CD4-positive, alpha-beta memory T cell (primary cell): Measurements from ENCODE around the gene SPTB. TPM values are rescaled to one million over a fixed set of nuclear protein-coding genes. Genes with fewer than 3 reads are reported as not detected.

Experiments used
- CTCF ChIA-PET: fragments of 350-600 bp; sonication (Branson Sonifier 250); formaldehyde crosslinking; loops from one replicate; lab custom pipeline; 2021; ENCODE audit warnings: inconsistent platforms; ENCODE audit not compliant: partially characterized antibody; lab: Charles Lee
- POLR2A ChIA-PET: fragments of 350-600 bp; sonication (Branson Sonifier 250); formaldehyde crosslinking; loops from one replicate; lab custom pipeline; 2021; ENCODE audit not compliant: partially characterized antibody; lab: Charles Lee
- DNase-seq, 5 donors: peaks; one replicate each; pipeline versions ENCODE4 v3.0.0 to v3.0.0-alpha.2; 2020 to 2022; ENCODE audit warnings: mixed read lengths in 1 of 5
- H3K27ac ChIP-seq: one replicate; pipeline ENCODE4 v1.7.0; 2013; ENCODE audit warnings: low read depth, low read length
- H3K27me3 ChIP-seq: 2 replicates; pipeline ENCODE4 v1.7.0; 2013; ENCODE audit warnings: mild to moderate bottlenecking, low read length, moderate library complexity; ENCODE audit not compliant: insufficient read depth
- H3K36me3 ChIP-seq: 2 replicates; pipeline ENCODE4 v1.7.0; 2013; ENCODE audit warnings: mild to moderate bottlenecking, low read length, moderate library complexity; ENCODE audit not compliant: insufficient read depth
- H3K4me1 ChIP-seq: 2 replicates; pipeline ENCODE4 v1.7.0; 2013; ENCODE audit warnings: mild to moderate bottlenecking, low read length, moderate library complexity; ENCODE audit not compliant: insufficient read depth
- H3K4me3 ChIP-seq, 2 donors: one replicate each; pipeline ENCODE4 v1.7.0; 2013; ENCODE audit warnings: low read length in 2 of 2, mild to moderate bottlenecking in 1 of 2
- H3K9me3 ChIP-seq, 2 donors: one replicate each; pipeline ENCODE4 v1.7.0; 2013; ENCODE audit warnings: low read length in 2 of 2, control low read depth in 1 of 2; ENCODE audit not compliant: control insufficient read depth in 1 of 2
- H3K27ac Mint-ChIP-seq, 7 donors: one replicate each; pipeline ENCODE4 v1.8.0; 2020 to 2021; ENCODE audit warnings: mixed read lengths in 7 of 7, mild to moderate bottlenecking in 6 of 7, inconsistent platforms in 3 of 7, moderate library complexity in 3 of 7
- H3K27me3 Mint-ChIP-seq, 2 donors: one replicate each; pipeline ENCODE4 v1.8.0; 2020 to 2021; ENCODE audit warnings: mixed read lengths in 2 of 2
- H3K36me3 Mint-ChIP-seq, 2 donors: one replicate each; pipeline ENCODE4 v1.8.0; 2020 to 2021; ENCODE audit warnings: mixed read lengths in 2 of 2, inconsistent platforms in 1 of 2, mild to moderate bottlenecking in 1 of 2
- H3K4me1 Mint-ChIP-seq, 4 donors: one replicate each; pipeline ENCODE4 v1.8.0; 2020 to 2021; ENCODE audit warnings: mixed read lengths in 4 of 4, mild to moderate bottlenecking in 1 of 4
- H3K4me3 Mint-ChIP-seq, 8 donors: one replicate each; pipeline ENCODE4 v1.8.0; 2020 to 2021; ENCODE audit warnings: mixed read lengths in 8 of 8, mild to moderate bottlenecking in 7 of 8, moderate library complexity in 6 of 8, inconsistent platforms in 3 of 8
- H3K9me3 Mint-ChIP-seq, 8 donors: one replicate each; pipeline ENCODE4 v1.8.0; 2020 to 2021; ENCODE audit warnings: mixed read lengths in 8 of 8, mild to moderate bottlenecking in 5 of 8, inconsistent platforms in 3 of 8, moderate library complexity in 1 of 8
- intact Hi-C: fragments of 100-400 bp; cut with micrococcal nuclease; formaldehyde crosslinking; loops from one replicate; pipeline ENCODE4 v1.15.1; 2023
- polyA plus RNA-seq, 2 donors: library from polyadenylated mRNA; unstranded; fragments of 300-500 nt; fragmentation: Illumina TruSeq; gene quantifications; one replicate each; pipeline ENCODE4 v1.2.3, GENCODE V29; 2021
- total RNA-seq, 2 experiments: library from RNA; stranded (reverse); gene quantifications; one replicate each; pipeline ENCODE4 v1.2.3, GENCODE V29; 2021

SPTB gene
- total and polyA plus RNA-seq, 4 experiments from 2014 or later: 0.03 to 0.37 (median 0.09) TPM; not detected in 1

DNA sequence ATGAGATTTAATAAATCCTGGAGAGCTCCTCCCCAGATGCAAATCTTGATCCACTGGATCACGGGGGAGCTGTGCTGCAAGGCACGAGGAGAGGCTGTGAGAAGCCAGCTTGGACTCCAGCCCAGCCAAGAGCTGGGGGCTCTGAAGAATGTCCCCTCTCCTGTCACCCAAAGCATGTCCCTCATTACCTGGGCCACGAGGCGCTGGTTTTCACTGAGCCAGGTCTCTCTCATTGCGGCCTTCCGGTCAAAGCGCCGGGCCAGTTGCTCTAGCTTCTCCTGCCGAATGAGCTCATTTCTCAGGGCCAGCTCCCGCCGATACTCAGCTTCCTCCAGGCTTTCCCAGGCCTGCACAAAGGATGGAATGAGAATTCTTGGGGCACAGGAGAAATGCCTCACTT is 83.3 kb downstream of the SPTB start:
- ChIA-PET POLR2A (no interaction called here), CTCF (interaction anchor here (0.9 to 2.4 kb wide), 2 partner anchors 96 to 189 kb away, joined by 4 to 9 read pairs; no protein-coding TSS in a partner anchor)
- no peak for DNase-seq
- Mint-ChIP-seq H3K4me3 (no peak overlapping the region), H3K4me1 (peaks cover 0 to 1% (median 0%) of the 10 kb centered on the region in 4 donors), H3K36me3 (no peaks in the 10 kb centered on the region), H3K27ac (no peak overlapping the region), H3K27me3 (peaks cover 0 to 6% of the 10 kb centered on the region in 2 donors), H3K9me3 (no peaks in the 10 kb centered on the region)
- intact Hi-C loops: no loop called here
- Histone ChIP-seq H3K4me3 (no peak overlapping the region), H3K27me3 (no peaks in the 10 kb centered on the region), H3K36me3 (no peaks in the 10 kb centered on the region), H3K4me1 (no peaks in the 10 kb centered on the region), H3K9me3 (no peaks in the 10 kb centered on the region), H3K27ac (no peak overlapping the region)

GRCh38 chr14:64795921-64796320 is 83.8 kb downstream of the SPTB start:
- Mint-ChIP-seq H3K27me3 (peaks cover 0 to 6% of the 10 kb centered on the region in 2 donors), H3K4me3 (no peak overlapping the region), H3K27ac (no peak overlapping the region), H3K9me3 (no peaks in the 10 kb centered on the region), H3K4me1 (peaks cover 0 to 1% (median 0%) of the 10 kb centered on the region in 4 donors), H3K36me3 (no peaks in the 10 kb centered on the region)
- Histone ChIP-seq H3K9me3 (no peaks in the 10 kb centered on the region), H3K36me3 (no peaks in the 10 kb centered on the region), H3K27ac (no peak overlapping the region), H3K4me1 (no peaks in the 10 kb centered on the region), H3K4me3 (no peak overlapping the region), H3K27me3 (no peaks in the 10 kb centered on the region)
- POLR2A ChIA-PET: no interaction called here
- intact Hi-C loops: no loop called here
- DNase-seq: no peak
- CTCF ChIA-PET: interaction anchor here (2.4 kb wide), 1 partner anchor 97 kb away, joined by 9 read pairs; no protein-coding TSS in a partner anchor

GRCh38 chr14:64795211-64795610 is 84.5 kb downstream of the SPTB start:
- DNase-seq: no peak
- no peaks in the 10 kb centered on the region for H3K4me1 ChIP-seq
- Mint-ChIP-seq H3K27ac (no peak overlapping the region), H3K36me3 (no peaks in the 10 kb centered on the region), H3K4me3 (no peak overlapping the region), H3K9me3 (no peaks in the 10 kb centered on the region), H3K27me3 (peaks cover 0 to 4% of the 10 kb centered on the region in 2 donors), H3K4me1 (peaks cover 0 to 1% (median 0%) of the 10 kb centered on the region in 4 donors)
- H3K27ac ChIP-seq: no peak overlapping the region
- intact Hi-C loops: no loop called here
- H3K36me3 ChIP-seq: no peaks in the 10 kb centered on the region
- H3K27me3 ChIP-seq: no peaks in the 10 kb centered on the region
- no peak overlapping the region for H3K4me3 ChIP-seq
- H3K9me3 ChIP-seq: no peaks in the 10 kb centered on the region
- CTCF ChIA-PET: interaction anchor here (0.6 to 2.4 kb wide), 3 partner anchors 28 to 97 kb away, joined by 3 to 9 read pairs (median 5); no protein-coding TSS in a partner anchor
- POLR2A ChIA-PET: no interaction called here

DNA sequence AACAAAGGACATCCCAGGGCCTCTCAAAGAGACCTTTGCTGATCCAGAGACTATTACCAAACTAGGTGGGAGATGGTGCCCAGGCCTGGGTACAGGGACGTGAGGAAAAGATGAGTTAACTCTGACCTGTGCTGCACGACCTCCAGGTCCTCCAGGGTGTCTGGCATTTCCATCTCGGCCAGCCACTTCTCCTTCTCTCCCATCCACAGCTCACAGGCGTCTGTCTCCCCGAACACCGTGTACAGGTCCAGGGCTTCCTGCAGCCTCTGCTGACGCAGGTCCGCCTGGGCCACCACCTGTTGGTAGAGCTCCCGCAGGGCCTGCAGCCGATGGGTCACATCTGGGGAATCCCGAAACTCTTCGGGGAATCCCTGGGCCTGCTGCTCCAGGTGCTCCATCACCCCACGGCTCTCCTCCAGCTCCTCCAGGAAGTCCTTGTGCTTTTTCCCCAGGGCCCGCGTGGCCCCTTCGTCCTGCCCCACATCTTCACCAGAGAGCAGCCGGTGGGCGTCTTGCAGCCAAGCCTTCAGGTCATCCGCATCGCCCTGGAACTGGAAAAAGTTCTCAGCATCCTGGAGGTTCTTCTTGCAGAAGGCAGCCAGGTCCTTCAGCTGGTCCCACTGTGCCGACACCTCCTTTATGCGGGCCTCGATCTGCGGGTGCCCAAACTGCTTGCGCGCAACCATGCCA is 86.7 kb downstream of the SPTB start:
- DNase-seq: no peak
- H3K27ac Mint-ChIP-seq: no peak overlapping the region
- CTCF ChIA-PET: no interaction called here

GRCh38 chr14:64792231-64792630 is 87.5 kb downstream of the SPTB start:
- Histone ChIP-seq H3K4me1 (no peaks in the 10 kb centered on the region), H3K4me3 (no peak overlapping the region), H3K36me3 (no peaks in the 10 kb centered on the region), H3K27ac (no peak overlapping the region), H3K9me3 (no peaks in the 10 kb centered on the region), H3K27me3 (no peaks in the 10 kb centered on the region)
- no peak for DNase-seq
- Mint-ChIP-seq H3K27me3 (no peaks in the 10 kb centered on the region), H3K27ac (no peak overlapping the region), H3K4me3 (no peak overlapping the region), H3K9me3 (no peaks in the 10 kb centered on the region), H3K4me1 (no peaks in the 10 kb centered on the region), H3K36me3 (no peaks in the 10 kb centered on the region)
- POLR2A ChIA-PET: no interaction called here
- intact Hi-C loops: no loop called here
- CTCF ChIA-PET: no interaction called here

More for the DNA sequence above, 86.7 kb downstream of the SPTB start:
- Histone ChIP-seq H3K27ac (no peak overlapping the region), H3K4me3 (no peak overlapping the region), H3K4me1 (no peaks in the 10 kb centered on the region), H3K36me3 (no peaks in the 10 kb centered on the region), H3K9me3 (no peaks in the 10 kb centered on the region), H3K27me3 (no peaks in the 10 kb centered on the region)
- Mint-ChIP-seq H3K36me3 (no peaks in the 10 kb centered on the region), H3K4me1 (no peaks in the 10 kb centered on the region), H3K9me3 (no peaks in the 10 kb centered on the region), H3K27me3 (peaks cover 0 to 2% of the 10 kb centered on the region in 2 donors), H3K4me3 (peak overlapping the region in 1 of 8 donors; percentile 26)
- POLR2A ChIA-PET: no interaction called here
- intact Hi-C loops: no loop called here

DNA sequence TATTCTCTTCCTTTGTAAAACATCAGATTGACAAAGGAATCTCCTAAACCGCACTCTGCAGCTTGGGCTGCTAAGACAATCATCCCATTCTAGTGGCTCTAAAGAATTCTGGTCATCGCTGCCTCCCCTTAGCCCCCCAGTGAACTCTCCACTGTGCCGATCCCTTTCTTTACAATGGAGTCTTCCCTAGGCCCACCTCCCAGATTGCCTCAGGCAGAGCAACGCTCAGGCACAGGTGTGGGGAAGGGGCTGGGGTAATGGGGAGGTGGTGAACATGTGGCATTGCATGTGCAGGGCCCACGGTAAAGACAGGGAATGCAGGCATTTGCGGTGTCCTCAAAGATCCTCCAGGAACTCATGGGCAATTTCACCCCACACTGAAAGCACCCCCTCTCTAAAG is 89.2 kb downstream of the SPTB start:
- H3K4me1 ChIP-seq: no peaks in the 10 kb centered on the region
- Mint-ChIP-seq H3K36me3 (no peaks in the 10 kb centered on the region), H3K27ac (no peak overlapping the region), H3K4me1 (no peaks in the 10 kb centered on the region), H3K9me3 (no peaks in the 10 kb centered on the region), H3K27me3 (no peaks in the 10 kb centered on the region), H3K4me3 (no peak overlapping the region)
- no peaks in the 10 kb centered on the region for H3K27me3 ChIP-seq
- no peaks in the 10 kb centered on the region for H3K36me3 ChIP-seq
- intact Hi-C loops: no loop called here
- H3K27ac ChIP-seq: no peak overlapping the region
- no peaks in the 10 kb centered on the region for H3K9me3 ChIP-seq
- ChIA-PET POLR2A (no interaction called here), CTCF (no interaction called here)
- DNase-seq: no peak
- H3K4me3 ChIP-seq: no peak overlapping the region

GRCh38 chr14:64789696-64790095 is 90.0 kb downstream of the SPTB start:
- no peak for DNase-seq
- Mint-ChIP-seq H3K36me3 (no peaks in the 10 kb centered on the region), H3K9me3 (no peaks in the 10 kb centered on the region), H3K4me3 (no peak overlapping the region), H3K4me1 (no peaks in the 10 kb centered on the region), H3K27ac (no peak overlapping the region), H3K27me3 (no peaks in the 10 kb centered on the region)
- Histone ChIP-seq H3K9me3 (no peaks in the 10 kb centered on the region), H3K36me3 (no peaks in the 10 kb centered on the region), H3K4me3 (no peak overlapping the region), H3K27ac (no peak overlapping the region), H3K4me1 (no peaks in the 10 kb centered on the region), H3K27me3 (no peaks in the 10 kb centered on the region)
- POLR2A ChIA-PET: no interaction called here
- intact Hi-C loops: no loop called here
- CTCF ChIA-PET: no interaction called here
